ENCODE measurements around the gene NTSR1. TPM values are rescaled to one million over a fixed set of nuclear protein-coding genes. Genes with fewer than 3 reads are reported as not detected.
A peak's percentile ranks its signal among the peaks of the same experiment; 100 is the strongest.

Gene NTSR1
- total and polyA plus RNA-seq, 4 donors, result 0.03 to 0.33 (median 0.08) TPM; not detected in 1

GRCh38 chr20:62772990-62773844 lies 64.6 kb downstream of the NTSR1 start (continued):
- TF ChIP-seq MAX (IDR thresholded peaks at IDR 0.05) (peak; percentile 99), RAD21 (IDR thresholded peaks at IDR 0.05) (peak in 1 of 2 donors; percentile 63), HNF4G (IDR thresholded peaks at IDR 0.05) (peak; percentile 45), CTCF (IDR thresholded peaks at IDR 0.05; ENCODE audit: low read depth, low read length, missing input control) (no peak), FOXA1 (IDR thresholded peaks at IDR 0.05) (no peak), JUND (IDR thresholded peaks at IDR 0.05) (peak in 1 of 2 donors; percentile 62), SP1 (IDR thresholded peaks at IDR 0.05) (peak; percentile 91)

GRCh38 chr20:62773845-62774714 lies 65.4 kb downstream of the NTSR1 start:
- H3K4me3 ChIP-seq (ENCODE audit: low read depth in 1 of 3, low read length in 3 of 3), result no peak overlapping the region
- peak overlapping the region; percentile 83 to 87 for H3K27ac ChIP-seq (ENCODE audit: low read depth in 1 of 2, low read length in 2 of 2)
- no peak for DNase-seq (ENCODE audit: low spot score)
- peaks cover 31 to 67% (median 47%) of the 10 kb centered on the region in 4 donors for H3K4me1 ChIP-seq (ENCODE audit: control insufficient read depth in 4 of 4, insufficient read depth in 4 of 4, low read length in 3 of 4)
- TF ChIP-seq ZBTB33 (IDR thresholded peaks at IDR 0.05) (no peak), SP1 (IDR thresholded peaks at IDR 0.05) (no peak), YY1 (IDR thresholded peaks at IDR 0.05) (no peak), REST (IDR thresholded peaks at IDR 0.05) (no peak), GABPA (IDR thresholded peaks at IDR 0.05 in 1 of 2, conservative IDR thresholded peaks at IDR 0.05 in 1 of 2) (no peak), FOXA2 (IDR thresholded peaks at IDR 0.05) (no peak), MAX (IDR thresholded peaks at IDR 0.05) (no peak), HNF4A (conservative IDR thresholded peaks at IDR 0.05) (no peak), RAD21 (IDR thresholded peaks at IDR 0.05) (no peak), EGR1 (IDR thresholded peaks at IDR 0.05; ENCODE audit: low read depth in 2 of 2) (no peak), CTCF (IDR thresholded peaks at IDR 0.05; ENCODE audit: low read depth, low read length, missing input control) (no peak), NR2F2 (IDR thresholded peaks at IDR 0.05) (no peak)
- no peaks in the 10 kb centered on the region for H3K27me3 ChIP-seq (ENCODE audit: control insufficient read depth in 4 of 4, insufficient read depth in 4 of 4, low read length in 3 of 4)
- H3K9me3 ChIP-seq (ENCODE audit: control insufficient read depth in 4 of 4, low read length in 3 of 4), result no peaks in the 10 kb centered on the region
- H3K9ac ChIP-seq (ENCODE audit: low read depth in 1 of 2, low read length in 2 of 2), result peak overlapping the region in 1 of 2 donors; percentile 45
- no peaks in the 10 kb centered on the region for H3K36me3 ChIP-seq (ENCODE audit: control insufficient read depth in 4 of 4, insufficient read depth in 3 of 4, low read depth in 1 of 4, low read length in 3 of 4)
- WGBS, result 91% methylated on average over 29 of the region's 29 CpGs
